Measurements from ENCODE around the gene IFNL3. TPM values are rescaled to one million over a fixed set of nuclear protein-coding genes. Genes with fewer than 3 reads are reported as not detected.

IFNL3 gene
- total RNA-seq, 1 donor from 2014 or later, result not detected

DNA sequence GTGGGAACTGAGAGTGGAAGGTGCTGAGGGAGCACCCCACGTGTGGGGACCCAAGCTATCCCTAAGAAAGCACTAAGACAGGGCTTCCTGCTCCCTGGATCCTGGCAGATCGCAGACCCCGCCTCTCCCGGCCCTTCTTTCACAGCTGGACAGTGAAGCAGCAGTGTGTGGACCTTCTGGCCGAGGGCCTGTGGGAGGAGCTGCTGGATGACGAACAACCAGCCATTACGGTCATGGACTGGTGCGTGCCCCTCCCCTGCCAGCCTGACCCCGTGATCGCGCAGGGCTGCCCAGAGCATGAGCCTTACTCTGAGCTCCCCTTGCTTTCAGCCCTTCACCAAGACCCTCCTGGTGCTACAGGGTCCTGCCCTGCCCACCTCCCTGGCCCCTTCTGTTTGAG lies 45.8 kb downstream of the IFNL3 start:
- Mint-ChIP-seq H3K36me3 (ENCODE audit: unreplicated experiment) (no peaks in the 10 kb centered on the region), H3K4me1 (ENCODE audit: low read depth, unreplicated experiment) (peaks cover 13% of the 10 kb centered on the region), H3K27ac (ENCODE audit: unreplicated experiment) (no peak overlapping the region), H3K27me3 (ENCODE audit: unreplicated experiment) (peaks cover 13% of the 10 kb centered on the region), H3K9me3 (ENCODE audit: unreplicated experiment) (peaks cover 12% of the 10 kb centered on the region), H3K4me3 (ENCODE audit: unreplicated experiment) (no peak overlapping the region)
- TF ChIP-seq, protein P1, sequence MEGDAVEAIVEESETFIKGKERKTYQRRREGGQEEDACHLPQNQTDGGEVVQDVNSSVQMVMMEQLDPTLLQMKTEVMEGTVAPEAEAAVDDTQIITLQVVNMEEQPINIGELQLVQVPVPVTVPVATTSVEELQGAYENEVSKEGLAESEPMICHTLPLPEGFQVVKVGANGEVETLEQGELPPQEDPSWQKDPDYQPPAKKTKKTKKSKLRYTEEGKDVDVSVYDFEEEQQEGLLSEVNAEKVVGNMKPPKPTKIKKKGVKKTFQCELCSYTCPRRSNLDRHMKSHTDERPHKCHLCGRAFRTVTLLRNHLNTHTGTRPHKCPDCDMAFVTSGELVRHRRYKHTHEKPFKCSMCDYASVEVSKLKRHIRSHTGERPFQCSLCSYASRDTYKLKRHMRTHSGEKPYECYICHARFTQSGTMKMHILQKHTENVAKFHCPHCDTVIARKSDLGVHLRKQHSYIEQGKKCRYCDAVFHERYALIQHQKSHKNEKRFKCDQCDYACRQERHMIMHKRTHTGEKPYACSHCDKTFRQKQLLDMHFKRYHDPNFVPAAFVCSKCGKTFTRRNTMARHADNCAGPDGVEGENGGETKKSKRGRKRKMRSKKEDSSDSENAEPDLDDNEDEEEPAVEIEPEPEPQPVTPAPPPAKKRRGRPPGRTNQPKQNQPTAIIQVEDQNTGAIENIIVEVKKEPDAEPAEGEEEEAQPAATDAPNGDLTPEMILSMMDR (IDR thresholded peaks at IDR 0.05; ENCODE audit: partially characterized antibody, unreplicated experiment), result no peak
- DNase-seq, result peak; percentile 41

- Mint-ChIP-seq H3K4me3 (ENCODE audit: unreplicated experiment) (no peak overlapping the region), H3K27ac (ENCODE audit: unreplicated experiment) (no peak overlapping the region)
Observed at GRCh38 chr19:39197808-39198207, 47.0 kb downstream of the IFNL3 start.

GRCh38 chr19:39196860-39197562 lies 47.8 kb downstream of the IFNL3 start, which contains the start of gene NCCRP1:
NCCRP1 (plus strand) TSS chr19:39196964; CDS start chr19:39196983, 19 bp downstream.
- TF ChIP-seq, protein P1 (IDR thresholded peaks at IDR 0.05; ENCODE audit: partially characterized antibody, unreplicated experiment), result no peak
- peak within 1 kb of the TSS; percentile 74 for H3K4me3 Mint-ChIP-seq (ENCODE audit: unreplicated experiment)
- peaks cover 12% of the 10 kb centered on the region for H3K9me3 Mint-ChIP-seq (ENCODE audit: unreplicated experiment)
- H3K4me1 Mint-ChIP-seq (ENCODE audit: low read depth, unreplicated experiment), result peaks cover 13% of the 10 kb centered on the region
- H3K27me3 Mint-ChIP-seq (ENCODE audit: unreplicated experiment), result peaks cover 12% of the 10 kb centered on the region
- no peak within 1 kb of the TSS for H3K27ac Mint-ChIP-seq (ENCODE audit: unreplicated experiment)
- DNase-seq, result peak; percentile 48
- no peaks in the 10 kb centered on the region for H3K36me3 Mint-ChIP-seq (ENCODE audit: unreplicated experiment)

More at GRCh38 chr19:39197808-39198207, 47.0 kb downstream of the IFNL3 start:
- Mint-ChIP-seq H3K36me3 (ENCODE audit: unreplicated experiment) (no peaks in the 10 kb centered on the region), H3K9me3 (ENCODE audit: unreplicated experiment) (peaks cover 12% of the 10 kb centered on the region), H3K27me3 (ENCODE audit: unreplicated experiment) (peaks cover 12% of the 10 kb centered on the region), H3K4me1 (ENCODE audit: low read depth, unreplicated experiment) (peaks cover 13% of the 10 kb centered on the region)
- no peak for DNase-seq
- TF ChIP-seq, protein P1 (IDR thresholded peaks at IDR 0.05; ENCODE audit: partially characterized antibody, unreplicated experiment), result no peak

- H3K4me1 Mint-ChIP-seq (ENCODE audit: low read depth, unreplicated experiment), result peaks cover 10% of the 10 kb centered on the region
- no peak overlapping the region for H3K27ac Mint-ChIP-seq (ENCODE audit: unreplicated experiment)
- DNase-seq, result no peak
Observed at GRCh38 chr19:39196320-39196719, 48.5 kb downstream of the IFNL3 start.

DNA sequence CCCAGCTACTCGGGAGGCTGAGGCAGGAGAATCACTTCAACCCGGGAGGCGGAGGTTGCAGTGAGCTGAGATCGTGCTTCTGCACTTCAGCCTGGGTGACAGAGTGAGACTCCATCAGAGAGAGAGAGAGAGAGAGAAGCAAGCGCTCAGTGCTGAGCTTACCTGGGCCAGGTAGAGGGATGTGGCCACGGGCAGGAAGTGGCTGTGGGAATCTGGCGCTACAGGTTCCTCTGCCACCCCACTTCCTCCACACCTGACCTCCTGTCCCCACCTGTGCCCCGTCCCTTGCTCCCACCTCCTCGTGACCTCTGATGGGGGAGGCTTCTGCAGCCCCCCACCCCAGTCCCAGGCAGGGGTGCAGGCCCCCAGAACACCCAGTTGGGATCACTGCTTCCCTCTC lies 49.1 kb downstream of the IFNL3 start:
- Mint-ChIP-seq H3K9me3 (ENCODE audit: unreplicated experiment) (peaks cover 12% of the 10 kb centered on the region), H3K4me3 (ENCODE audit: unreplicated experiment) (no peak overlapping the region), H3K4me1 (ENCODE audit: low read depth, unreplicated experiment) (peaks cover 5% of the 10 kb centered on the region), H3K36me3 (ENCODE audit: unreplicated experiment) (no peaks in the 10 kb centered on the region), H3K27me3 (ENCODE audit: unreplicated experiment) (peaks cover 12% of the 10 kb centered on the region), H3K27ac (ENCODE audit: unreplicated experiment) (no peak overlapping the region)
- no peak for DNase-seq
- TF ChIP-seq, protein P1 (IDR thresholded peaks at IDR 0.05; ENCODE audit: partially characterized antibody, unreplicated experiment), result no peak

More at GRCh38 chr19:39196320-39196719, 48.5 kb downstream of the IFNL3 start:
- TF ChIP-seq, protein P1 (IDR thresholded peaks at IDR 0.05; ENCODE audit: partially characterized antibody, unreplicated experiment), result no peak
- no peaks in the 10 kb centered on the region for H3K36me3 Mint-ChIP-seq (ENCODE audit: unreplicated experiment)
- peaks cover 12% of the 10 kb centered on the region for H3K9me3 Mint-ChIP-seq (ENCODE audit: unreplicated experiment)
- H3K27me3 Mint-ChIP-seq (ENCODE audit: unreplicated experiment), result peaks cover 12% of the 10 kb centered on the region
- no peak overlapping the region for H3K4me3 Mint-ChIP-seq (ENCODE audit: unreplicated experiment)

Data from glutamatergic neuron (in vitro differentiated cells).